Activated CD4-positive, alpha-beta T cell treated with anti-CD3 and anti-CD28 coated beads for 36 hours (primary cell): ENCODE results near the gene RAB21. TPM values are rescaled to one million over a fixed set of nuclear protein-coding genes. Genes with fewer than 3 reads are reported as not detected.

ENCODE experiments used
- ATAC-seq: fragments of 200-7000 bp; cut with Tn5 transposase; one replicate; pipeline ENCODE4 v1.10.0; 2021; ENCODE audit warnings: mild to moderate bottlenecking, moderate library complexity
- CTCF ChIA-PET: fragments of 350-600 bp; sonication (Branson Sonifier 250); formaldehyde crosslinking; loops from one replicate; lab custom pipeline; 2021; ENCODE audit warnings: antibody characterized with exemption; lab: Charles Lee
- POLR2A ChIA-PET: fragments of 350-600 bp; sonication (Branson Sonifier 250); formaldehyde crosslinking; loops from one replicate; lab custom pipeline; 2021; ENCODE audit warnings: antibody characterized with exemption, inconsistent platforms; lab: Charles Lee
- DNase-seq: peaks from one replicate; pipeline ENCODE4 v3.0.0-alpha.2; 2020
- H3K27ac Mint-ChIP-seq: one replicate; pipeline ENCODE4 v1.8.0; 2021; ENCODE audit warnings: mixed read lengths
- H3K27me3 Mint-ChIP-seq: one replicate; pipeline ENCODE4 v1.8.0; 2021; ENCODE audit warnings: mixed read lengths
- H3K36me3 Mint-ChIP-seq: one replicate; pipeline ENCODE4 v1.8.0; 2021; ENCODE audit warnings: low read depth, mixed read lengths
- H3K4me1 Mint-ChIP-seq: one replicate; pipeline ENCODE4 v1.8.0; 2021; ENCODE audit warnings: mixed read lengths
- H3K4me3 Mint-ChIP-seq: one replicate; pipeline ENCODE4 v1.8.0; 2021; ENCODE audit warnings: mild to moderate bottlenecking, moderate library complexity, mixed read lengths
- H3K9me3 Mint-ChIP-seq: one replicate; pipeline ENCODE4 v1.8.0; 2021; ENCODE audit warnings: low read depth, mixed read lengths
- intact Hi-C, 2 experiments: fragments of 100-400 bp; cut with DNase I in 1 of 2; cut with micrococcal nuclease in 1 of 2; formaldehyde crosslinking; loops; one replicate each; pipeline versions ENCODE4 v1.14.2 to v1.15.1; 2022 to 2024; cut with DNase I, micrococcal nuclease
- total RNA-seq, 2 experiments: library from RNA; stranded (reverse); gene quantifications; one replicate each; pipeline ENCODE4 v1.2.3, GENCODE V29; 2021

The RAB21 gene
- total RNA-seq, 2 experiments from 2014 or later = 88.9 to 98.9 TPM

- CTCF ChIA-PET = interaction anchor here (1.5 to 2.0 kb wide), 2 partner anchors 9 to 24 kb away, joined by 4 to 7 read pairs; no protein-coding TSS in a partner anchor
- Mint-ChIP-seq H3K4me1 (peaks cover 38% of the 10 kb centered on the region), H3K27me3 (no peaks in the 10 kb centered on the region), H3K4me3 (no peak overlapping the region), H3K36me3 (peaks cover 39% of the 10 kb centered on the region), H3K9me3 (no peaks in the 10 kb centered on the region), H3K27ac (no peak overlapping the region)
- DNase-seq (no peak), ATAC-seq (no peak)
- POLR2A ChIA-PET = no interaction called here
- intact Hi-C loops = no loop called here
These were observed 16.4 kb downstream of the RAB21 start for GRCh38 chr12:71771069-71771468.

- ATAC-seq (no peak), DNase-seq (no peak)
- ChIA-PET CTCF (interaction anchor here (1.0 to 2.0 kb wide), 5 partner anchors 7 to 137 kb away, joined by 3 to 7 read pairs (median 3); no protein-coding TSS in a partner anchor), POLR2A (no interaction called here)
- Mint-ChIP-seq H3K4me3 (no peak overlapping the region), H3K27ac (no peak overlapping the region), H3K9me3 (no peaks in the 10 kb centered on the region), H3K4me1 (peaks cover 22% of the 10 kb centered on the region), H3K27me3 (no peaks in the 10 kb centered on the region), H3K36me3 (peaks cover 36% of the 10 kb centered on the region)
- intact Hi-C loops = no loop called here
These were observed 18.1 kb downstream of the RAB21 start for GRCh38 chr12:71772735-71773134.

GRCh38 chr12:71780237-71780822 is 25.7 kb downstream of the RAB21 start:
- ChIA-PET CTCF (interaction anchor here (0.6 to 3.0 kb wide), 28 partner anchors 7 to 225 kb away, joined by 3 to 26 read pairs (median 6); partner anchors contain the start of genes RAB21, TBC1D15, THAP2 and TPH2), POLR2A (interaction anchor here (0.9 kb wide), 1 partner anchor 62 kb away, joined by 7 read pairs; no protein-coding TSS in a partner anchor)
- H3K36me3 Mint-ChIP-seq = peaks cover 21% of the 10 kb centered on the region
- H3K9me3 Mint-ChIP-seq = no peaks in the 10 kb centered on the region
- no peak overlapping the region for H3K4me3 Mint-ChIP-seq
- peak overlapping the region; percentile 67 for H3K27ac Mint-ChIP-seq
- peak; percentile 65 for DNase-seq
- peak; percentile 63 for ATAC-seq
- peaks cover 4% of the 10 kb centered on the region for H3K4me1 Mint-ChIP-seq
- no peaks in the 10 kb centered on the region for H3K27me3 Mint-ChIP-seq
- intact Hi-C loops = loop anchor here (1.0 to 10.0 kb wide), 3 partner anchors 66 to 159 kb away; partner anchors contain the start of gene TPH2 (in 1 of the 2)

- ChIA-PET POLR2A (no interaction called here), CTCF (interaction anchor here (0.6 to 1.0 kb wide), 2 partner anchors 24 to 77 kb away, joined by 3 to 4 read pairs; no protein-coding TSS in a partner anchor)
- Mint-ChIP-seq H3K4me3 (no peak overlapping the region), H3K36me3 (peaks cover 27% of the 10 kb centered on the region), H3K9me3 (no peaks in the 10 kb centered on the region), H3K27me3 (no peaks in the 10 kb centered on the region), H3K4me1 (peaks cover 9% of the 10 kb centered on the region), H3K27ac (no peak overlapping the region)
- intact Hi-C loops = loop anchor here in 1 of 2 experiments (10.0 kb wide), 1 partner anchor 153 kb away; the partner anchor contains the start of gene TPH2
- DNase-seq (no peak), ATAC-seq (no peak)
These were observed 27.4 kb downstream of the RAB21 start for GRCh38 chr12:71782017-71782416.

GRCh38 chr12:71786829-71787228 is 32.2 kb downstream of the RAB21 start:
- CTCF ChIA-PET = interaction anchor here (1.2 kb wide), 1 partner anchor 60 kb away, joined by 3 read pairs; no protein-coding TSS in a partner anchor
- Mint-ChIP-seq H3K4me1 (peaks cover 11% of the 10 kb centered on the region), H3K36me3 (peaks cover 32% of the 10 kb centered on the region), H3K4me3 (no peak overlapping the region), H3K27ac (no peak overlapping the region), H3K9me3 (no peaks in the 10 kb centered on the region), H3K27me3 (no peaks in the 10 kb centered on the region)
- no peak for ATAC-seq
- intact Hi-C loops = loop anchor here in 1 of 2 experiments (10.0 kb wide), 1 partner anchor 148 kb away; the partner anchor contains the start of gene TPH2
- POLR2A ChIA-PET = no interaction called here
- DNase-seq = no peak

GRCh38 chr12:71787580-71787979 is 32.9 kb downstream of the RAB21 start:
- no peak overlapping the region for H3K4me3 Mint-ChIP-seq
- ChIA-PET POLR2A (interaction anchor here (0.6 kb wide), 2 partner anchors 21 to 268 kb away, joined by 3 to 12 read pairs; no protein-coding TSS in a partner anchor), CTCF (interaction anchor here (1.0 to 1.2 kb wide), 3 partner anchors 8 to 21 kb away, joined by 3 to 4 read pairs (median 3); no protein-coding TSS in a partner anchor)
- intact Hi-C loops = loop anchor here in 1 of 2 experiments (10.0 kb wide), 1 partner anchor 147 kb away; the partner anchor contains the start of gene TPH2
- H3K27me3 Mint-ChIP-seq = no peaks in the 10 kb centered on the region
- DNase-seq (no peak), ATAC-seq (peak; percentile 33)
- H3K4me1 Mint-ChIP-seq = peaks cover 11% of the 10 kb centered on the region
- no peaks in the 10 kb centered on the region for H3K9me3 Mint-ChIP-seq
- H3K36me3 Mint-ChIP-seq = peaks cover 32% of the 10 kb centered on the region
- H3K27ac Mint-ChIP-seq = peak overlapping the region; percentile 16

GRCh38 chr12:71790331-71790730 is 35.7 kb downstream of the RAB21 start:
- H3K27ac Mint-ChIP-seq = no peak overlapping the region
- no peaks in the 10 kb centered on the region for H3K27me3 Mint-ChIP-seq
- peaks cover 11% of the 10 kb centered on the region for H3K4me1 Mint-ChIP-seq
- intact Hi-C loops = no loop called here
- ChIA-PET POLR2A (no interaction called here), CTCF (interaction anchor here (0.6 to 1.4 kb wide), 2 partner anchors 10 to 1053 kb away, joined by 3 to 12 read pairs; no protein-coding TSS in a partner anchor)
- peaks cover 18% of the 10 kb centered on the region for H3K36me3 Mint-ChIP-seq
- H3K9me3 Mint-ChIP-seq = no peaks in the 10 kb centered on the region
- DNase-seq (no peak), ATAC-seq (no peak)
- H3K4me3 Mint-ChIP-seq = no peak overlapping the region

- ATAC-seq (no peak), DNase-seq (no peak)
- intact Hi-C loops = loop anchor here in 1 of 2 experiments (1.0 kb wide), 1 partner anchor 9 kb away; no protein-coding TSS in a partner anchor
- no peaks in the 10 kb centered on the region for H3K9me3 Mint-ChIP-seq
- ChIA-PET POLR2A (interaction anchor here (0.6 kb wide), 1 partner anchor 10 kb away, joined by 3 read pairs; no protein-coding TSS in a partner anchor), CTCF (interaction anchor here (1.4 to 2.6 kb wide), 2 partner anchors 11 kb away, joined by 12 to 15 read pairs; no protein-coding TSS in a partner anchor)
- H3K27ac Mint-ChIP-seq = no peak overlapping the region
- peaks cover 14% of the 10 kb centered on the region for H3K36me3 Mint-ChIP-seq
- no peak overlapping the region for H3K4me3 Mint-ChIP-seq
- peaks cover 10% of the 10 kb centered on the region for H3K4me1 Mint-ChIP-seq
- H3K27me3 Mint-ChIP-seq = no peaks in the 10 kb centered on the region
These were observed 36.9 kb downstream of the RAB21 start for GRCh38 chr12:71791473-71792150.

- Mint-ChIP-seq H3K36me3 (peaks cover 7% of the 10 kb centered on the region), H3K4me3 (no peak overlapping the region), H3K9me3 (no peaks in the 10 kb centered on the region), H3K4me1 (peaks cover 3% of the 10 kb centered on the region), H3K27me3 (no peaks in the 10 kb centered on the region), H3K27ac (no peak overlapping the region)
- DNase-seq = no peak
- intact Hi-C loops = loop anchor here in 1 of 2 experiments (1.0 kb wide), 1 partner anchor 8 kb away; no protein-coding TSS in a partner anchor
- ChIA-PET CTCF (interaction anchor here (1.1 to 2.6 kb wide), 2 partner anchors 12 to 25 kb away, joined by 4 to 15 read pairs; no protein-coding TSS in a partner anchor), POLR2A (no interaction called here)
- ATAC-seq = no peak
These were observed 37.9 kb downstream of the RAB21 start for GRCh38 chr12:71792599-71792998.

- H3K4me1 Mint-ChIP-seq = no peaks in the 10 kb centered on the region
- POLR2A ChIA-PET = no interaction called here
These were observed 41.2 kb downstream of the RAB21 start for GRCh38 chr12:71795901-71796300.

GRCh38 chr12:71797531-71797930 is 42.9 kb downstream of the RAB21 start:
- Mint-ChIP-seq H3K4me1 (no peaks in the 10 kb centered on the region), H3K4me3 (no peak overlapping the region), H3K27ac (no peak overlapping the region), H3K27me3 (no peaks in the 10 kb centered on the region), H3K36me3 (no peaks in the 10 kb centered on the region), H3K9me3 (no peaks in the 10 kb centered on the region)
- intact Hi-C loops = no loop called here
- DNase-seq = no peak
- POLR2A ChIA-PET = no interaction called here
- no peak for ATAC-seq
- CTCF ChIA-PET = interaction anchor here (1.6 kb wide), 1 partner anchor 18 kb away, joined by 7 read pairs; no protein-coding TSS in a partner anchor

More at GRCh38 chr12:71795901-71796300, 41.2 kb downstream of the RAB21 start:
- Mint-ChIP-seq H3K27ac (no peak overlapping the region), H3K9me3 (no peaks in the 10 kb centered on the region), H3K4me3 (no peak overlapping the region), H3K36me3 (no peaks in the 10 kb centered on the region), H3K27me3 (no peaks in the 10 kb centered on the region)
- CTCF ChIA-PET = no interaction called here
- DNase-seq (no peak), ATAC-seq (no peak)
- intact Hi-C loops = no loop called here
